Measurements from ENCODE around the gene CSF1R. TPM values are rescaled to one million over a fixed set of nuclear protein-coding genes. Genes with fewer than 3 reads are reported as not detected.

CSF1R gene
- polyA plus RNA-seq, 1 of the 3 experiments (the other 2 are of a cell fraction), result 0.25 TPM

DNA sequence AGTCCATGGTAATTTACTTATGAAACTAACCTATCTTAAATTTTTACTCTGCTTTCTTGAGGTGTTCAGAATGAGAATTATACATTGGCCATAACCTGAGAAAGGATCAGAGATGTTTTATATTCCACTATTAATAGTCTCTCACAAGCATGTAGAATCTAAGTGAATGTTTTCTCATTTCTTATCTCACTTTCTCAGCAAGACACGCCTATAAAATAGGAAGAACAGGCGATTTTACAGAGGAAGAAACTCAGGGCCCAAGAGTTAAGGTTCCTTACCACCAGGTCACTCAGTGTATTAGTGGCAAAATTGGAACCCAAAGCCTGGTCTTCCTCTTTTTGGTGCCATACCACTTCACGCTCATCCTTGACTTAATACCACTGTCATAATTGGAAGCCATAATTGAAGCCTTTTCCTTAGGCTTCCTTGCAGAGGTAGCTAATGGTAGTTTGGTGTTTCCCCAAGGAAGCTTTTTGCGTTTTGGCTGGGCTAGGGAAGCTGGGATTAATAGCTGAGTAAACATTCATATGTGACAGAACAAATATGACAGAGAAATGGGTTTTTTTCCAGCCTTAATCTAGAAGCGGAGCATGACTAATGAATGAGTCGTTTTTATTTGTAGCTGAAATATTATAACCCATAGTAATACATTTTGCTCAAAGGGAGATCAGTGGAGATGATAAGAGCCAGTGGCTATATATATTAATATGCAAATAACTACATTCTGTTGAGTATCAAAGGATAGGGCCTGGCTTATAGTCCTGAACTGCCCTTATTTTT, 68.9 kb downstream of the CSF1R start:
- no peak for DNase-seq

More for the DNA sequence above, 68.9 kb downstream of the CSF1R start:
- Histone ChIP-seq H3F3A (replicated peaks; ENCODE audit: insufficient read depth) (peaks cover 58% of the 10 kb centered on the region), H3K9me2 (no peaks in the 10 kb centered on the region), H3K27me3 (ENCODE audit: insufficient read depth) (no peaks in the 10 kb centered on the region), H3K79me2 (ENCODE audit: insufficient read depth) (peaks cover 42% of the 10 kb centered on the region), H3K9me3 (peaks cover 13% of the 10 kb centered on the region; the same call in 1 of the 2 replicates), H3K4me1 (ENCODE audit: control insufficient read depth in 1 of 2, insufficient read depth in 2 of 2, low read depth in 1 of 2, low read length in 1 of 2) (peaks cover 0 to 38% of the 10 kb centered on the region in 2 experiments; a peak in 3 of 4 replicates), H3K36me3 (replicated peaks in 1 of 2; ENCODE audit: control insufficient read depth in 1 of 2, insufficient read depth in 2 of 2, low read length in 1 of 2) (peaks cover 69 to 76% of the 10 kb centered on the region in 2 experiments), H4K20me1 (ENCODE audit: insufficient read depth) (0 out of 2 replicates have a peak, but pooled peaks cover 3% of the 10 kb centered on the region), H3K27ac (ENCODE audit: low read depth in 2 of 2, low read length in 1 of 2) (peak overlapping the region; percentile 14 to 85; a peak in 3 of 4 replicates), H3K4me2 (peak overlapping the region; percentile 22; the same call in 1 of the 2 replicates), H2AFZ (ENCODE audit: low read depth) (no peak overlapping the region), H3K4me3 (ENCODE audit: low read depth in 2 of 2, low read length in 1 of 2) (no peak overlapping the region), H3K9ac (peak overlapping the region; percentile 1; the same call in 1 of the 2 replicates)
- ChIA-PET CTCF (interaction anchor here (0.6 to 1.7 kb wide), 3 partner anchors 10 to 220 kb away, joined by 3 to 6 read pairs (median 4); no protein-coding TSS in a partner anchor), POLR2A (no interaction called here)
- 48% methylated on average over 6 of the region's 6 CpGs for WGBS (ENCODE audit: low lambda C conversion rate)
- no peak for TF ChIP-seq FOXM1 (IDR thresholded peaks at IDR 0.05; ENCODE audit: low read depth)
- TF ChIP-seq RAD21 (IDR thresholded peaks at IDR 0.05; ENCODE audit: low read length), result no peak
- peak; percentile 32; the same call in 1 of the 2 replicates for TF ChIP-seq NFIC (IDR thresholded peaks at IDR 0.05; ENCODE audit: borderline replicate concordance)
- no peak for TF ChIP-seq YY1 (IDR thresholded peaks at IDR 0.05; ENCODE audit: low read depth)
- TF ChIP-seq MEF2A (IDR thresholded peaks at IDR 0.05; ENCODE audit: borderline replicate concordance, low read depth), result peak; percentile 83
- 0 out of 2 replicates have a peak, but pooled peaks have one; percentile 41 for TF ChIP-seq TEAD4 (IDR thresholded peaks at IDR 0.05; ENCODE audit: borderline replicate concordance, insufficient read depth)
- no peak for TF ChIP-seq GATA2 (CRISPR knock-in tag; IDR thresholded peaks at IDR 0.05)
- TF ChIP-seq, protein P1, sequence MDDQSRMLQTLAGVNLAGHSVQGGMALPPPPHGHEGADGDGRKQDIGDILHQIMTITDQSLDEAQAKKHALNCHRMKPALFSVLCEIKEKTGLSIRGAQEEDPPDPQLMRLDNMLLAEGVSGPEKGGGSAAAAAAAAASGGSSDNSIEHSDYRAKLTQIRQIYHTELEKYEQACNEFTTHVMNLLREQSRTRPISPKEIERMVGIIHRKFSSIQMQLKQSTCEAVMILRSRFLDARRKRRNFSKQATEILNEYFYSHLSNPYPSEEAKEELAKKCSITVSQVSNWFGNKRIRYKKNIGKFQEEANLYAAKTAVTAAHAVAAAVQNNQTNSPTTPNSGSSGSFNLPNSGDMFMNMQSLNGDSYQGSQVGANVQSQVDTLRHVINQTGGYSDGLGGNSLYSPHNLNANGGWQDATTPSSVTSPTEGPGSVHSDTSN (IDR thresholded peaks at IDR 0.05), result peak; percentile 82
- TF ChIP-seq EP300 (IDR thresholded peaks at IDR 0.05; ENCODE audit: borderline replicate concordance in 1 of 2, low read depth in 1 of 2, low read length in 1 of 2), result peak in 1 of 2 experiments; percentile 67; a peak in 1 of 4 replicates
- no peak; the same call in 1 of the 2 replicates for TF ChIP-seq ELF1 (IDR thresholded peaks at IDR 0.05)
- peak; percentile 82 for TF ChIP-seq TCF12 (IDR thresholded peaks at IDR 0.05)
- peak; percentile 76 for TF ChIP-seq FOSL2 (IDR thresholded peaks at IDR 0.05; ENCODE audit: borderline replicate concordance, low read depth)
- TF ChIP-seq, protein P2, sequence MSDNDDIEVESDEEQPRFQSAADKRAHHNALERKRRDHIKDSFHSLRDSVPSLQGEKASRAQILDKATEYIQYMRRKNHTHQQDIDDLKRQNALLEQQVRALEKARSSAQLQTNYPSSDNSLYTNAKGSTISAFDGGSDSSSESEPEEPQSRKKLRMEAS (IDR thresholded peaks at IDR 0.05; ENCODE audit: low read depth), result no peak
- TF ChIP-seq, protein P3, sequence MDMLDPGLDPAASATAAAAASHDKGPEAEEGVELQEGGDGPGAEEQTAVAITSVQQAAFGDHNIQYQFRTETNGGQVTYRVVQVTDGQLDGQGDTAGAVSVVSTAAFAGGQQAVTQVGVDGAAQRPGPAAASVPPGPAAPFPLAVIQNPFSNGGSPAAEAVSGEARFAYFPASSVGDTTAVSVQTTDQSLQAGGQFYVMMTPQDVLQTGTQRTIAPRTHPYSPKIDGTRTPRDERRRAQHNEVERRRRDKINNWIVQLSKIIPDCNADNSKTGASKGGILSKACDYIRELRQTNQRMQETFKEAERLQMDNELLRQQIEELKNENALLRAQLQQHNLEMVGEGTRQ (IDR thresholded peaks at IDR 0.05; ENCODE audit: borderline replicate concordance, low read depth, low read length), result no peak
- TF ChIP-seq REST (IDR thresholded peaks at IDR 0.05; ENCODE audit: low read depth, low read length), result no peak
- no peak for TF ChIP-seq CTCF (IDR thresholded peaks at IDR 0.05)
- TF ChIP-seq, protein P4, sequence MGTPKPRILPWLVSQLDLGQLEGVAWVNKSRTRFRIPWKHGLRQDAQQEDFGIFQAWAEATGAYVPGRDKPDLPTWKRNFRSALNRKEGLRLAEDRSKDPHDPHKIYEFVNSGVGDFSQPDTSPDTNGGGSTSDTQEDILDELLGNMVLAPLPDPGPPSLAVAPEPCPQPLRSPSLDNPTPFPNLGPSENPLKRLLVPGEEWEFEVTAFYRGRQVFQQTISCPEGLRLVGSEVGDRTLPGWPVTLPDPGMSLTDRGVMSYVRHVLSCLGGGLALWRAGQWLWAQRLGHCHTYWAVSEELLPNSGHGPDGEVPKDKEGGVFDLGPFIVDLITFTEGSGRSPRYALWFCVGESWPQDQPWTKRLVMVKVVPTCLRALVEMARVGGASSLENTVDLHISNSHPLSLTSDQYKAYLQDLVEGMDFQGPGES (IDR thresholded peaks at IDR 0.05; ENCODE audit: low read depth, low read length), result no peak
- TF ChIP-seq JUND (IDR thresholded peaks at IDR 0.05), result peak; percentile 81
- no peak for TF ChIP-seq MXI1 (IDR thresholded peaks at IDR 0.05; ENCODE audit: low read depth, low read length)
